ENCODE results near the gene GPALPP1.
A peak's percentile ranks its signal among the peaks of the same experiment; 100 is the strongest.
"Not testable (repeated sequence)": the region's sequence is repeated elsewhere in the genome, so short reads cannot be mapped to it uniquely, and the experiment has no call there.

GPALPP1 gene, protein sequence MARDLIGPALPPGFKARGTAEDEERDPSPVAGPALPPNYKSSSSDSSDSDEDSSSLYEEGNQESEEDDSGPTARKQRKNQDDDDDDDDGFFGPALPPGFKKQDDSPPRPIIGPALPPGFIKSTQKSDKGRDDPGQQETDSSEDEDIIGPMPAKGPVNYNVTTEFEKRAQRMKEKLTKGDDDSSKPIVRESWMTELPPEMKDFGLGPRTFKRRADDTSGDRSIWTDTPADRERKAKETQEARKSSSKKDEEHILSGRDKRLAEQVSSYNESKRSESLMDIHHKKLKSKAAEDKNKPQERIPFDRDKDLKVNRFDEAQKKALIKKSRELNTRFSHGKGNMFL

DNA sequence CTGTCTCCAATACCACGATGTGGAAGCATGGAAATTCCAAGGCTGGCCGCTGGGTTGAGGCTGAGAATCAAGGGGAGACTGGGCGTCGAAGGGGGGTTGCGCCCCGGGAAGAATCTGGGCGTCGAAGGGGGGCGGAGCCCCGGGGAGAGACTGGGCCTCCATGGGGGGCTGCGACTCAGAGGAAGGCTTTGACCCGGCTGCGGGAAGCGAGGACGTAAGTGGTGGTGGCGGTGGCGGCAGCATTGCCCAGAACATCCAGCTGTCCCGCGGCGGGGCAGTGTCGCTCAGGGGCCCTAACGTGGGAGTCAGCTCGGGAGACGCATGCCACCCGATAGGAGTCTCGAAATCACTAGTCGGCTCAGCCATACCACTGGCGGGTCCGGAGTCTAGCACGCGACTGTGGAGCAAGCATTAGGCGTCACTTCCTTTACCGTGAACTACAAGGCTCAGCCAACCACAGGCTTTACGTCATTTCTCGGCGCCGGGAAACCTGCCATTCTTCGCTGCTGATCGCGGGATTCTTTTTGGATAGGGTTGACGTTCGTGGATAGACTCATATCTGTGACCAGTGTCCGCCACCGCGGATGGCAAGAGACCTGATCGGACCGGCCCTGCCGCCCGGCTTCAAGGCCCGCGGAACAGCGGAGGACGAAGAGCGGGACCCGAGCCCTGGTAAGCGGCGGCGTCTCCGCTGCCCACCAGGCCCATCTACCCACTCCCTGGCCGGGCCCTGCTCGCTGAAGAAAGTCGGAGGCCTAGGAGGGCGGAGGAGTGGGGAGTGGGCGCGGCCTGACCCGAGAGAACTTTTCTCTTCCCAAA is at the start of gene GPALPP1, which contains the start of gene NUFIP1:
Gene GPALPP1 (plus strand): TSS at position 468 of the 819 bp plus-strand sequence. CDS start 117 bp downstream, at position 585.
Gene NUFIP1 (minus strand): TSS at position 401 of the 819 bp plus-strand sequence. CDS start 35 bp downstream, at position 366.
- peak; percentile 94 for DNase-seq (ENCODE audit: low spot score)

DNA sequence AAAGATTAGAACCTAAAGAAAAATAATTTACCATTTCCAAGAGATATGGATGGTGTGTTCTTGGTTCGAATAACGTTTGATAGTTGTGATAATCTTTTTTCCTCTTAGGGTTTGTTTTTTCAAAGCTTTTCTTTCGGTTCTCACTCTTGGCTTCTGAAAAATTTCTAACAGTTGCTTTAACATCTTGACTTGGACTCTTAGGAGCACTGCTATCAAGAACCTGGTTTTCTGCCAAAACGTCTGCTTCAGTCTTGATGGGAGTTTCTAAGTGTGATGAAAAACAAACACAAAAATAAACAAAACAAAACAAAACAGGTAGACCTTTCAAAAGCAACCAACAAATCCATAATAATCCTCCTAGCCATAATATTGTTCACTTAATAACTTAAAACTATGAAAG is 45.9 kb upstream of the GPALPP1 start:
- not testable (repeated sequence) for DNase-seq (ENCODE audit: low spot score)

DNA sequence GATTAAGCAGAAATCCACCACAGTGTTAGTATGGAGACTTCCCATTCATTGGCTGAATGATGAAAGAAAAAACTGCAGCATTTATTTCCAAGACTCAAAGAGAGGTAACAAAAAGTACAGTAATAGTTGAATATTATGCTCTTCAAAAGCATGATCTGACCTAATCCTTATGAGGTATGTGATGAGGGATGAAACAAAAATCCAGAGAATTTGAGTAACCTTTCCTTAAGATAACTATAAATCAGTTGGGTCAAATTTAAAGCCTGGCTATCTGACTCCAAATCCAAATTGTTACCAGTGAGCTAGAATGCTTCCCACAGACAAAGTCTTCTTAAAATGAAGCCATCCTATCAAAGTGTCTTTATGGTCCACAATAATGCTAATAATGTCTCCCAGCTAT is 38.2 kb upstream of the GPALPP1 start:
- no peak for DNase-seq (ENCODE audit: low spot score)

DNA sequence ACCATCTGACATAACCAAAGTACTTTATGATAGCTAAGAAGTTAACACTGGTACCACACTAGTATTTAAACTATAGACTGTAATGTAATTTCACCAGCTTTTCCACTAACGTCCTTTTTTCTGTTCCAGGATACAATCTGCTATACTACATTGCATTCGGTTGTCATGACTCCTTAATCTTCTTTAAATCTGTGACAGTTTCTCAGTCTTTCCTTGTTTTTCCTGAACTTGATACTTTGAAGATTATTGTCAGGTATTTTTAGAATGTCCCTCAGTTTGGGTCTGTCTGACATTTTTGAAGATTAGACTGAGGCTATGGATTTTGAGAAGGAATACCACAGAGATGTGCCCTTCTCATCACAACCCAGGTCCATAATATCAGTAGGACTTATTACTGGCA is 36.7 kb upstream of the GPALPP1 start:
- DNase-seq (ENCODE audit: low spot score): no peak

DNA sequence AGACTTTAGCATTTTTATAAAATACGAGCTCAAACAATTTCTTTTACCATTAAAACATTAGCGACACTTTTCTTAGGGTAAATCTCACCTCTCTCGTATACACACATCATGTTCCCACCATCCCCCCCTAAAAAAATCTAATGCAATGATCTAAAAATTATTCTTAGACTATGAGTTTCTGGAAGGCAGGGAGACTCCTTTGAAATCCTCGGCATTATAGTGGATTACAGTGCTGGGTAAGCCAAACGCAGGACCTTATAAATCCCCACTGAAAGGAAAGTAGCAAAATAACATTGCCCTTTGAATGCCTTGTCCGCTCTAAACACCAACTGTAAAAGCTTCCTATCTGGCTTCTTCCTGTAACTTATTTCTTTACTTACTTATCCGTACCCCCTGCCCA is 35.1 kb upstream of the GPALPP1 start:
- no peak for DNase-seq (ENCODE audit: low spot score)

DNA sequence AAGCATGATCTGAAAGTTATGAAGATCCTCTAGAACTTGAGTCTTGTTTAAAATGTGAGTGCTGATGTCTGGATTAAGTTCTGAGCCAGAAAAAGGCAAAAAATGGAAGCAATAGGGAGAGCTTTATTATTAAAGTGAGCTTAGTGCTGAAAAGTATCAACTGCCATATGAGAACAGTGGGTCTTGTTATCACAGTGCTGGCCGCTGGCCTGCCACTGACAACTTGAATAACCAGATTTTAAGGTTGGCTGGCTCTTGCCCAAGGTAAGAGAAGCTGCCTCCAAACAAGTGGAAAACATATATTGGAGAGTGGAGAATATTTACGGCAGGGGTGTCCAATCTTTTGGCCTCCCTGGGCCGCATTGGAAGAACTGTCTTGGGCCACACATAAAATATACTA is 33.9 kb upstream of the GPALPP1 start:
- DNase-seq (ENCODE audit: low spot score): no peak

DNA sequence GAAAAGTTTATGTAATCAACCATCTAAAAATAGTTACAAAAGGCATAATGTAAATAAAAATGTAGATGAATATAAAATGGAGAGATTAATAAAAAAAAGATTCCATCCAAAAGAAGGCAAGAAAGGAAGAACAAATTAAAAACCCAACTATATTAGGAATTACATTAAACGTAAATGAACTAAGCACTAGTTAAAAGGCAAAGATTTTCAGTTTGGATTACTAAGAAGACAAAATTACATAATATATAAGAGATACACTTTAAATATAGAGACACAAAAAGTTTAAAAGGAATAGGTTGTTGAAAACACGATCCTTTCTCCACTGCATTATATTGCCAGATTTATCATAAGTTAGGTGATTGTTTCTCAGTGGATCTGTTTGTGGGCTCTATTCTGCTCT is 27.3 kb upstream of the GPALPP1 start:
- no peak for DNase-seq (ENCODE audit: low spot score)

DNA sequence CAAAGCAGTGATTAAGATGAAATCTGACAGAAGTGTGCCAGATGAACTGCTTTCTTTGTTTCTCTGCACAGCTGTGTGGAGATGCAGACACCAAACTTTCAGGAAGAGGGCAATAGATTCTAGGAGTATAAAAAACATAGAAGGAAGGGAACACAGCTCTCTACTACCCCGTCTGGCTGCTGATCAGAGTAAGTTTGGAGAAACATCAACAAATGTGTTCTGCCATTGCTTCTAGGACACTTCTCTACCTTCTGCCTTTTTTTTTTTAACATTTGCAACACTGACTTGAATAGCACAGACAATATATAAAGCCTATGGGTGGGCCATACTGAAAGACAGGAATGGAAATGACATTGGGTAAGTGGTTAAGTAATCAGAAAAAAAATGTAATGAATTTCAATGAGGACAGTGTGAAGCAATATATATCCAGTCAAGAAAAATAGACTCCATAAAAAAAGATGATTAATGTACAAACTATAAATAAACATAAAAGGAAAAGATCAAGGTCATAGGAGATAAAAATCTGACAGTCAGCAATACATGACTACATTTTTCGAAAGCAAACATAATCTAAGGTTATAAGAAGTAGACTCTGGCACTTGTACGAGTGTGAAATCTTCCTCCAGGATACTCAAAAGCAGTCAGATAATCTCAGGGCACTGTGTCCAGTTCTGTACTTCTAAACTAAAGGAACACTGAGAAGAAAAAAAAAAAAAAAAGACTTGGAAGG is 21.5 kb upstream of the GPALPP1 start:
- DNase-seq (ENCODE audit: low spot score): no peak

DNA sequence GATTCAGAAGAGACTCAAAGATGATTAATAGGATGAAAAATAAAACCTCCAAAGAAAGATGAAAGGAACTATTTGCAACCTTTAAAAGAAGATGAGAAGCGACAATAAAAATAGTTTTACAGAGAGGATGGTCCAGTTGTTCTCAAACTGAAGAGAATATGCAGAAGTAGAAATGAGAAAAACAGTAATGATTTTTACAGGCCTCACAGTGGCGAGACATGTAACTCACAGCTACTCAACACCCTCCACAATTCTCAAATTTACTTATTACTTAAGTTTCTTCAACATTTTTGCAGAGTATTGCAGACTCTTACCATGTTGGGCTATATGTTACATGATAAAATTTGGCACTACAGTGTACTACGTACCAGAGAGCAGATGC is 20.9 kb upstream of the GPALPP1 start:
- DNase-seq (ENCODE audit: low spot score): no peak

DNA sequence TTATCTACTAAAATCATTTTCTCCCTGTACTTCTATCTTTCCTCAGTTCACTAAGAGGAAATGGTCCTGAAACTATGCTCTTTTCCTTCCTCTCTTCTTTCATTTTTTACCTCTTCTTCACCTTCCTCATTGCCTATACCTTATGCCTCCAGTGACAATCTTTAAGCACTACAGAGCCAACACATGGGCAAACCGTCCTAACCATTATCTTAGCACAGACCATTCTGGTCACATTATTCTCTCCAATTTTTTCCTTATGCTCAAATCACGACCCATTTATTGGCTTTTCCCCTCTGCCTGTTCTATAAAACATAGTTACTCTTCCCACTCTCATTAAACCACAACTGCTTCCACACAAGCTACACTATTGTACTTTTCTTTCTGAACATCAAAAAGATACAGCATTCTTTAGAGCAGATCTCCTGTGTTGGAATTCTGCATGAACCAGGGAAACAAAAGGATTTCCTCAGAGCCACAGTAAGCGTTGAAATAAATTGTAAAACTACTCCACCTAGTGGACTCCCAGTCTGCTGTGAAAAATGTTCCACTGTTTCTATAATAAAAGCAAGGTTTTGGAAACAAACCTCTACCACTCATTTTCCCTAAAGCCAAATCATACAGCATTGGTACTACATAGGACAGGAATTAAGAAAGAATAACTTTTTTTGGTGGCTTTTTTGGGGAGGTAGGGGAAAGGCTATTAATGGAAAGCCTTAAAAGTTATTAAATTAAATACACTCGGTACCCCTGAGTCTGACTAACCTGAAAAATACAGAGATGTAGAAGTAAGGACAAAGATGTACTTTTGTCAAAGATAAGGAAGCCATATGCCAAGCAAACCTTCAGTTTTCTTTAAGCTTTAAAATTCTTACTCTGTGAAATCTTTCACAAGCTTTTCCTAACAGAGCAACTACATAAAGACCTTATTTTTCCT is 19.5 kb upstream of the GPALPP1 start:
- DNase-seq (ENCODE audit: low spot score): peak; percentile 67

DNA sequence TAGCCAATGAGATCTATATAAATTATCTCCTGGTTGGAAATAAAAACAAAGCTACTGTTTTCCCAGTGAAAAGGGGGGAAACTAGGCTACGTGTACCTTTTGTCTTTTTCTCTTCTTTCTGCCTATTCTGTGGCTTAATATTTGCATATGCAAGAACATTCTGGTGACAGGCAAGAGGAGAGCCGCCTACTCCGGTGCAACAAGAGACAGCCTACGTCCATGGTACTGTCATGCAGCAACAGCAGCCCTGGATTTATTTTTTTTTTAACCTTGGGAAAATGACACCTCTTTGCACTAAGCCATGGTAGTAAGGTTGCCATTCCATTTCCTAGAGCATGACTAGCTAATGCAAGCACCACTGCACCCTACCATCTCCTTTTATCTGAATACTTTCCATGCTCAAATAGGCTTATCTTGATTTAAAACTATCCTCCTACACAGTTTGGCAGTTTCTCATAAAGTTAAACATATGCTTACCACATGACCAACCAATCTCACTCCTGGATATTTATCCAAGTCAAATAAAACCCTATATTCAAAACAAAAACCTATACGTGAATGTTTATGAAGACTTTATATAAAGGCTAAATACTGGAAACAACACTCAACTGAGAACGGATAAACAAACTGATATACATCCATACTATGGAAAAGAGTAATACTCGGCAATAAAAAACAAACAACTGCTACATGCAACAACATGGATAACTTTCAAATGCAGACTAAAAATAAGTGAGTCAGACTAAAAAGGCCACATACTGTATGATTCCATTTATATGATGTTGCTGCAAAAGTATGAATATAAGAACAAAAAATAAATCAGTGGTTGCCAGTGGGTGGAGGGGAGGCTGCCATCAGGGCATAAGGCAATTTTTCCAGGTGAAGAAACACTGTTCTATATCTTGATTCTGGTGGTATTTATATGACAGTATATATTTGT is 17.4 kb upstream of the GPALPP1 start:
- DNase-seq (ENCODE audit: low spot score): peak; percentile 73

DNA sequence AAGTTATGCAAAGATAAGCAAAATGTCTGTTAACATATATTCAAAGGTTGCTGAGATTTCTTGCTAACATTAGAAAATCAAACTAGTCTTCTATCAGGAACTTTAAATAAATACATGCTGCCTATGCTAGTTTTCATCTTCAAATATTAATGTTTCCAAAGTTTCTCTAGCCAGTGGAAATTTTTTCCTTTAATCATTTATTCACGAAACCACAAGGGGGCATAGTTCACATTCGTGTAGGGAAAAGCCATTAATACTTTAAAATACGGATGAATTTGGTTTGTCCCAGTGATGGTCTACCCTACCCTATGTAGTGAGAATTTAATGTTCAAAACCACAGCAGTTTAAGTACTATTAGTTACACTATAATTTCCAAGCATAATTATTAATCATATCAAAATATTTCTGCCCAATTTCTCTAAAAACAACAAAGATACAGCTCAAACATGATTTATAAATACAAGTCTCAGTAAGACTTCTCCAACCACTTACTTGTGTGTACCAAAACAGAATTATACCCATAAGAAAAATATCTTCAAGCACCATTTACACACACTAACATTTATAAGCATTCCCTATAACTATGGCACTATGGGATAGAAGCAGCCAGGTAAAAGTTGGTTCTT is 16.3 kb upstream of the GPALPP1 start:
- peak; percentile 42 for DNase-seq (ENCODE audit: low spot score)

DNA sequence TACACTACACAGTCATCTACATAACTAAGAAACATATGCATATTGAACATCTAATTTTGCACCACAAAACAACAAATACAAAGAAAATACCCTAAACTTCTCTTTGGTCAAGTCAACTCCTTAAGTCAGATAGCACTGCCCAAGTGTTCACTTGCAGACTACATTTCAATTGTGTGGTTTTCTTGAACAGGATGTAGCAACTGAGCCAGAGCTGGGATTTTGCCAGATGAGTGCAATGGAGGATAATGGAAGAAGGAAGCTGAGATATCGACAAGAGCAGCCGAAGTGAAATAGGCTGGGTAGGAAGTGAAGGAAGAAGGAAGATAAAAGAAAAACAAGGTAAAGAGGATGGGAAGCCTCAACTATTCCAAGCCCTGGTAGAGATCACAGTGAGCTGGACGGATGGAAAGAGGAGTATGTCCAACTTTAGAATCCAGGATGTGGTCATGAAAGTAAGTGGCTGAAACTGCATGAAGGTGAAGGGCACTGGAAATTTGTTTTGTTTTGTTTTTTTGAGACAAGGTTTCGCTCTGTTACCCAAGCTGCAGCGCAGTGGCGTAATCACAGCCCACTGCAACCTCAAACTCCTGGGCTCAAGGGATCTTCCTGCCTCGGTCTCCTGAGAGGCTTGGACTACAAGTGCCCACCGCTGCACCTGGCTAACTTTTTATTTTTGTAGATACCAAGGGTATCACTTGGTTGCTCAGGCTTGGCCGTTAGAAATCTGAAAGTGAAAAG is 15.1 kb upstream of the GPALPP1 start:
- DNase-seq (ENCODE audit: low spot score): no peak

DNA sequence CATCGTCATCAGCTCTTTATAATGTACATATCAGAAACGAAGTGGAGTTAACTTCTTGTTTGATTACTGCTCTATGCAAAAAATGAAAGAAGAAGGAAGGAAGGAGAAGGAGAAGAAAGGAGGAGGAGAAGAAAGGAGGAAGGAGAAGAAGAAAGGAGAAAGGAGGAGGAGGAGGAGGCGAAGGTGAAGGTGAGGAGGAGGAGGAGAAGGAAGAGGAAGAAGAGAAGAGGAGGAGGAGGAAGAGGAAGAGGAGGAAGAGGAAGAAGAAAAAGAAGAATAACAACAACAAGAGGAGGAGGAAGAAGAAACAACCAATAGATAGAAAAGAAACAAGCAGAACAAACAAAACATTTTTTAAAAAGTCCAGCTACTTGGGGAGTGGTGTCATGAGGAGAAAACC is 13.1 kb upstream of the GPALPP1 start:
- no peak for DNase-seq (ENCODE audit: low spot score)

DNA sequence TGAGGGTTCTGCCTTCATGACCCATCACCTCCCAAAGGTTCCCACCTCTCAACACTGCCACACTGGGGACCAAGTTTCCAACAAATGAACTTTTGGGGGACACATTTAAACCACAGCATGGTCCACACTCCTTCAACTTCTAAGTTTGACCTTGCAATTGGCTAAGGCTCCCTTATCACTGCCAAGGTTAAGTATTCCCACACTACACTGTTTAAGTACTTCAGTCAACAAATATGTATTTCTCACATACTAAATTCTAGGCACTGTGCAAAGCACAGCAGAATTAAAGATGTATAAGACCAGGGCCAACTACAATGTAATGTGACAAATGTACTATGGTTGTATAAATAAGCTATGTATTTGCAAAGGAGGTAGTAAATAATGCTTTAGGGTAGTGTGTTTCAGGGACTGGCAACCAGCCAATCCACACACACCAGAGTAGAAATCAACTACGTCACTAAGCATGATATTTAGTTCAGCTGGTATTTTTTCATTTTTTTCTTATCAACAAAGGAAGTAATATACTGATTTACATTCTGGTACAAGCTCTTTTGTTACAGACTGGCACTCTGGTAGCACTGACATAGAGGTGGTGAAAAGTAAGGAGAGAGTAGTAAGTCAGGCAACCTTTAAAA is 12.3 kb upstream of the GPALPP1 start:
- no peak for DNase-seq (ENCODE audit: low spot score)

DNA sequence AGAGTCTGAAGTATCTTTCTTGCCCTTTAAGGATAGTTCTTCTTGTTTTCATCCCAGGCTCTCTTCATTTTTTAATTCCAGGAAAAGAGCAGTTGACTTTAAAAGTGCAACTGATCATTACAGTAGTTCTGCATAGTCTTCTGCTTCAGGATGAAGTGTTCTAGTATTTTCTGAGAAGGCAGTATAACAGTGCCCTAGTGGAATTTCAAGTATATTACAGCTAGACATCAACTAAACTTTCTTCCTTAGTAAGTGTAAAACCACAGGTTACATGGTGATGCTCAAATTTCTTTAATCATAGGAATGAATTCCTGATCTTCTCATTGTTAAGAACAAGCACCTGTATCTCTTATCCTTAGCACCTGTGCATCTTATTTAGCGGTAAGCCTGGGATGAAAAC is 11.0 kb upstream of the GPALPP1 start:
- no peak for DNase-seq (ENCODE audit: low spot score)

DNA sequence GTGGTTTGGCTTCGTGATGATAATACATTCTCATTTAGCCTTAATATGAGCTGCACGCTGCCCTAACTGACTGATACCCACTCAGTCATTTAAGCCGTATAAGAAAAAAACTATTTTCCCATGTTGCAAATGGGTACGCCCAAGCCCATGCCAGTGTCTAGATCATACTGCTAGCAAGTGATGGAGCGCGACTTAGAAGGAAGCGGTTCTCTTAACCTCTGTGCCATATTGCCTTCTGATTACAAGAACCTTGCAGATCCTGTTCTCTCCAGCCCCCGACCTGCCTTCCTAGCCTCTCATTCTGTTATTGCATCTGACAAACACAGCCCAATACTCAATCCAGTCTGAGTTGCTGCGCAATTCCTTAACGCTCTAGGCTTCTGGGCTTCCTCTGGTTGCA is 603 bp downstream of the GPALPP1 start:
- no peak for DNase-seq (ENCODE audit: low spot score)

DNA sequence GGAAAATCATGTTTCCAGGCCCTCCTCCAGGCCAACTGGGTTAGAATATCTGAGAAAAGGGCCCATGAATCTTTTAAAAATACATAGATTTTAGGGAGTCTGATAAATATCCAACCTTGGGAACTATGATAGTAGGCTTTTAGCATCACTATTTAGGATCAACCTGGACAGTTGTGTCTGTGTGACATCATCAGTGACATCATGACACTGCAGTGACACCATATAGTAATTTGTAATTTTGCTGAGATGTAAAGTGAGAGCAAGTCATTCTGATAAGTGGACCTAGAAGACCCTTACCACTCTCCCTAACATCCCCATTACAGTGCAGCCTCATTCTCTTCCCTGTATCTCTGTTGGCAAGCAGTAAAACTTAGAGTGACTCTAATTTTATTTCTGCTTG is 14.1 kb downstream of the GPALPP1 start:
- DNase-seq (ENCODE audit: low spot score): no peak

DNA sequence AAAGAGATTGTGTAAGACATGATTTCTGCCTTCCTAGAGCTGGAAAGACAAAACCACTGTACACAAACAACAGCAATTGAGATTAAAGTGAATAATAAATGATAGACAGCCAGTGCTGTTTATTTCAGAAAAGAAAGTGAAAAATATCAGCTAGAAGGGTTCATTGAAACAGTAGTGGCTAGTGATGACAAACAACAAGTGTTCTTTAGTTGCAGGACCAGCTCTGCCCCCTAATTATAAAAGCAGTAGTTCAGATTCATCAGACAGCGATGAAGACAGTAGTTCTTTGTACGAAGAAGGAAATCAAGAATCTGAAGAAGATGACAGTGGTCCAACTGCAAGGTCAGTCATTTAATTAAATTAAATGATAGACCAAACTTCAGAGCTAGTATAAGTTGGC is 14.8 kb downstream of the GPALPP1 start:
- no peak for DNase-seq (ENCODE audit: low spot score)
